GM21529 (cell line): Measurements from ENCODE around the gene CDK14.
"Not testable (repeated sequence)": the region's sequence is repeated elsewhere in the genome, so short reads cannot be mapped to it uniquely, and the experiment has no call there.

Source experiments
- ATAC-seq: cut with Tn5 transposase; IDR thresholded peaks from one replicate; pipeline ENCODE4 v1.9.1; 2021; ENCODE audit not compliant: unreplicated experiment

CDK14 gene

DNA sequence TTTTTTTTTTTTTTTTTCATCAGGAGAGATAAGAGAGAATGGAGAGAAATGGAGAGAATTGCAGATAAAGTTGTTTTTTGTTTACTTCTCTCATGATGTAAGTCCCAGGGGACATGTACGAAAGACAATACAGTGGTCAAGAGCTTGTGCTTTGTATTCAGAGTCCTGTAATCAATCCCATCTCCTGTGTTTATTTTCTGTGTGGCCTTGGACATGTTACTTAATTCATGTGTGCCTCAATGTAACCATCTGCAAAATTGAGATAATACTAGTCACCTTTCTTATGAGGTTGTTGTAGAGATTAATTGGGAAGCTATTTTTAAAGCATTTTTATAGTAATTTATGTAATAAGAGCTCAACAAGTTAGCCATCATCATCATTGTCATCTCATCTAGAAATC, 117.5 kb downstream of the CDK14 start:
- ATAC-seq = no peak

DNA sequence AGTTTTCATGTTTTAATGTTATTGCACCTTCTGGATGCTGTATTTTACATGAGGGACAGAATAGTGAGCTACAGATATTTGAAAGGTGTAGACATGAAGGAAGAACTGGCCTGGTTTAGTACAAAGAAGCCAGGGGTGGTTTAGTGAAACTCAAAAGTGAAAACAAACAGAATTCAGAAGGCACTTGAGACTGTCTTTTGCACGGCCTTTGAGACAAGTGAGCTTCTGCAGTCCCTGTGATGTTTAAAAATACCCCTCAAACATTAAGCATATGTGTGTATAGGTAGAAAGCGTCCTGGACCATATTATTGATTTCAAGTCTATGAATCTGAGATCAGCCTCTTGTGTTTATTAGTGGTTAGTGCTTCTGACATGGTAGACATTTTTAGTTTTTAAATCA, 118.9 kb downstream of the CDK14 start:
- ATAC-seq = peak; percentile 52

DNA sequence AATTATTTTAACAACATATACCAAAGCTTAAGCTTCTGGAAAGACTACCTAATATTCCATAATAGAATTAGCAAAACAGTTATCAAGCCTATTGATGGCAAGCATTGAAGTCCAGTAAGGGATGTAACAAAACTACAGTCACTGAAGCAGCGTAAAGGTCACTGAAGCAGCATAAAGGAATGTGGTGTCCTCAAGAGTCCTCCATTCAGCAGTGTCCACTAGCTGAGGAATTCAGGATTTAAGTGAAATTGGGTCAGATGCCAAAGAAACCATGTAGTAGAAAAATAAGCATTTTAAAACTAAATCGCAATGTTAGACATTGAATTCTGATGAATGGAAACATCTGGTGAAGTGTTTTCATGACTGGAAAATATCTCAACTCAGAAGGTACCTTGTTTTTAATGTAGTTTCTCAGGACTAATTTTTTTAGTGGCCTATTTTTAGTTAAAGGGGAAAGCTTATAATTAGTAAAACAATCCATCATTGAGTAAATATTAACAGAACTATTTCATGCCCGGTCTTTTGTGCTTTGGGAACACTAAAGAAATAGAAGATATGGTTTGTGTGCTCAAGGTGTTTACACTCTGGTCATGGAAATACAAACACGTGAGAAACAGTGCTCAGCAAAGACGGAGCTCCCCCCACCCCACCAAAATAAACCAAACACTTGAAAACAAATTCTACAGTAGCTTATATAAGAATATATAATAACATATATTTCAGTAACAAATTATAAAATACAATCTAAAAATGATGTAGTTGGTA, 121.4 kb downstream of the CDK14 start:
- no peak for ATAC-seq

DNA sequence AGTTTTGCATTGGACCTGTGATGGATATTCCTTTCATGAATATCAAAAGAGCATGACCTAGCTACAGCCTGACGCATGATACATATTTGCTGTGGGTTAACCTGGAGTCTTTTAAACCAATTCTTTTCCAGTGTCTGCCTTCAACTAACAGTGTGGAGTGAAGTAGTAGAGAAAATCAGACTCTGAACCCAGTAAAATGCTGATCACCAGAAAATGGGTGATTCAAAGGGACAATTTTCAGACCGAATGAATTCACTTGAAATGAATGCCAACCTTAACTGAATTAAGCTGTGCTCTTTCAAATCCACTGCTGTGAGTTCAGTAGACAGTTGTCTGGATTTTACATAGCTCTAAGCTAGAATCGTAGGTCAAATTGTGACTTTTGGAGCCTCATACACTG, 123.0 kb downstream of the CDK14 start:
- no peak for ATAC-seq

DNA sequence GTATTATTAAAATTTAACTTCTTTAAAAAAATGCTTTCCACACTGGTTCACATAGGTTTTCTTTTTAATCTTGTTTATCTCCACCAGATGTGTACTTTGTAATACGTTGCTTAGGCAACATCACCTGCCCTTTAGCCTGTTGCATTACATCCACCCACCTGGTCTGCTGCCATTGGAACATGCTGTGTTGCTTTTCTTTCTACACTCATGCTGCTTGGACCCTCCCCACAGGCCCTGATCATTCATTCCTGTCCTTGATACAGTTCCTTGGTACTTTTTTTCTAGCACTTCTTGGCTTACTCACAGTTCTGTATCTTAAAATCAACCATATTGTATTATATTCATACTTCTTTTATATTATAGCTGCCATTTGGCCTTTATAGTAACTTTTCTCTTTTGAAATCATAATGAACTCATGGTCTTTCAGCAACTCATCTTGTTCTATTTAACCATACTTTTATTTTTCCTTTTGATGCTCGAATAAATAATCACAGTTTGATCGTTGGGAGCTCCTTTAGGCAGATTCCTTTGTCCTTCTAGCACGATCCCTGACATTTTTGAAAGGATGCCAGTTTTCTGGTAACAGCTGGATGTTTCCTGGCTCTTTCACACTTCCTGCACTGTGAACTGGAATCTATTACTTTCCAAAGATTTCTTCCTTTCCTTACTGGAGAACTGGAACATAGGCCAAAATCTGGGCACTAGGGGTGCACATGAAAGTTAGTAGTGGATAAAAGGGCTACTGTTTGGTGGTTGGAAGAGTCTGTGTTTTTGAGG, 125.1 kb downstream of the CDK14 start:
- ATAC-seq = no peak

DNA sequence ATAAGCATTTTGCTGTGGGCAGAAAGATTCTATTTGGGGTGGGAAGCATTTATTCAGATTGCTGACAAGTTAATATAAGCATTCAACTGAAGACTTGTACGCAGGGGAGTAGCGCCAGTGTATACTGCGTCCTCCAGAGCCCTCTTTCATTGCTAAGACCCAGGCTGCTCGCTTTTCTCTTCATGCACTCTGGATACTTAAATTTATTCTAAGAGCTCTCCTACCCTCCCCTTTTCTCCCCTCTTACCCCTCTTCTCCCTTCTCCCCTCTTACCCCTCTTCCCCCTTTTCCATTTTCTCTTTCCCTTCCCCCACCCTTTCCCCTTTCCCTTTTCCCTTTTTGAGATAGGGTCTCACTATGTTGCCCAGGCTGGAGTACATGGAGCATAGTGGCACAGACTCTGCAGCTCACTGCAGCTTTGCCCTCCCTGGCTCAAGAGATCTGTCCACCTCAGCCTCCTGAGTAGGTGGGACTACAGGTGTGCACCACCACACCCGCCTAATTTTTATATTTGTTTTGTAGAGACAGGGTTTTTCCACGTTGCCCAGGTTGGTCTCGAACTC, 125.8 kb downstream of the CDK14 start:
- ATAC-seq = no peak

DNA sequence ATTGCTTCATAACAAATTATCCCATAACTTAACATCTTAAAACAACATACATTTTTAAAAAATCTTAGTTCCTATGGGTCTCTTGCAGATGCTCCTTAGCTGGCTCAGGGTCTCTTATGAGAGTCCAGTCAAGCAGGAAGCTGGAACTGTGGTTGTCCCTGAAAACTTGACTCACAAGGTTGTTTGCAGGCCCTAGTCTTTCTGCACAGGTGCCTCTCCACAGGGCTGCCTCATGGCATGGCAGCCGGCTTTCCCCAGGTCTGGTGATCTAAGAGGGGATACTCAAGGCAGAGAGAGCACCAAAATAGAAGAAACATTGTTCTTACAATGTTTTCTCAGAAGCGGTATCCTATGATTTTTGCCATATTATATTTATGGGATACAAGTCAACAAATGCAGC, 127.1 kb downstream of the CDK14 start:
- ATAC-seq = no peak

DNA sequence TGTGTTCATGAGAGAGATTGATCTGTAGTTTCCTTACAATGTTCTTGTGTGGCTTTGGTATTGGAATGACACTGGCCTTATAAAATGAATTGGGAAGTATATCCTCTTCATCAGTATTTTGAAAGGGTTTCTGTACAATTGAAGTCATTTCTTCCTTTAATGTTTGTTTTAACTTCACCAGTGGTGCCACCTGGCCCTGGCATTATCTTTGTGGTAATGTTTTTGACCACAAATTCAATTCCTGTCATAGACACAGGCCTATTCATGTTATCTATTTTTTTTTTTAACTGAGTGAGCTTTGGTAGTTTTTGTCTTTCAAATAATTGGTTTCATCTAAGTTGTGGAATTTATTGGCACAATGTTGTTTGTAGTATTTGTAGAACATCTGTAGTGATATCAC, 127.7 kb downstream of the CDK14 start:
- no peak for ATAC-seq

DNA sequence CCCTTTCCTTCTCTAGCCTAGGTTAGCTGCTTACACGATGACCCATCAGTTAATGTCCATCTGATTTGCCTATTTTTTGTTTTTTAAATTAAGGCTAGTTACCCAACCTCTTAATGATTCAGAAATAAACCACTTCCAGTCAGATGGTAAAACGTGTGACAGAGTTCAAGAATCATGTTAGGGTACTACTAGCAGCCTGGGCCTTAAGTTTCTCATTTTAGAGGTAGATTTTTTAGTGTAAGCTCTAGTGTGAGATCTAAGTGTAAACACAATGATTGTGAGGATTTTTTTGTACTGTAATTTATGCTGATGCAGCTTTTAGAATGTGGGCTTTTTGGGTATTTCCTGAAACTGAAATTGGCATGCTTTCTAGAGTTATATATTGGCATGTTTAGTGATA, 130.0 kb downstream of the CDK14 start:
- peak; percentile 34 for ATAC-seq

DNA sequence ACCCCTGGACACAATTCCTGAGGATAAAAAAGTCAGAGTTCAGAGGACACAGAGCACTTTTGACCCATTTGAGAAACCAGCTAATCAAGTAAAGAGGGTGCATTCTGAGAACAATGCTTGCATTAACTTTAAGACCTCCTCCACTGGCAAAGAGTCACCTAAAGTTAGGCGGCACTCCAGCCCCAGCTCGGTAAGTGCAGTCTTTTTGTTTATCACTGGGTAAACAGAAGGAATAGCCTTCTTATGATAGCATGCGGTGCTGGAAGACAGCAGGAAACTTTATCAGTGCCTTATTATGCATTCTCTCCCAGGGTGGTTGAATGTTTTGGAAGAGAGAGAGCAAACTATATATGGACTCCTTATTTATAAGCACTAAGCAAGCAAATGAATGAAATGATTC, 130.5 kb downstream of the CDK14 start:
- ATAC-seq = peak; percentile 15

DNA sequence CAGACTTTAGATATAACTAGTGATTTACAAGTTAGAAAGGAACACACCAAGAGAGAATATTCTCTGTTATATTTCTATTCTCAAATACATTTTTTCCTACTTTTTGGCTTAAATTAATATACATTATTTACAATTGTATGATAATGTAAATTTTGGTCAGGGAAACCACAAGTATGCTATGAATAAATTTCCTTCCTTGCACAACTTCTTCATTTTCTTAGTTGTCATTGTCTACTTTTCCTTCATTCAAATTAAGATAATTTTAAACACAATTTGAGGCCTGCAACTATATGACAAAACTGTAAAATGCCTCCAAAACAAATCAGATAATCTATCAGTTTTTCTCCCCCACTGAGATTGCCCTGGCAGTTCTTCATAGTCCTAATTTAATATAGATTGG, 131.3 kb downstream of the CDK14 start:
- no peak for ATAC-seq

DNA sequence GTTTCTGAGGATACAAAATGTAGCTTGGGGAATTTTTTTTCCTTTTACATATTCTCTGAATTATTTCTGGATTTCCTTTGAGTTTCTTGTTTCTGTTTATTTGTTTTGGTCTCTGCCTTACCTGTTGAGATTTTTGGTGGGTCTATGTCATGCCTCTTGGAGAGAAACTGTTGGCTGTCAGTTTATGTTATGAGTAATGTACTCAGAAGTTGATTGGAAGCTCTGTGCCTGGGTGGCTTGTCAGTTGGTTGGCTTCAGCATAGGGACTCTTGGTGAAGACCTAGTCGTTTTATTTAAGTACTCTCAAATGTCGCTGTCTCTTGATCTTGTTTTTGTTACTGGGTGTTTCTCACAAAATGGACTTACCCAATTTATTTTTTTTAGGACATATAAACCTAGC, 132.4 kb downstream of the CDK14 start:
- ATAC-seq = peak; percentile 83

DNA sequence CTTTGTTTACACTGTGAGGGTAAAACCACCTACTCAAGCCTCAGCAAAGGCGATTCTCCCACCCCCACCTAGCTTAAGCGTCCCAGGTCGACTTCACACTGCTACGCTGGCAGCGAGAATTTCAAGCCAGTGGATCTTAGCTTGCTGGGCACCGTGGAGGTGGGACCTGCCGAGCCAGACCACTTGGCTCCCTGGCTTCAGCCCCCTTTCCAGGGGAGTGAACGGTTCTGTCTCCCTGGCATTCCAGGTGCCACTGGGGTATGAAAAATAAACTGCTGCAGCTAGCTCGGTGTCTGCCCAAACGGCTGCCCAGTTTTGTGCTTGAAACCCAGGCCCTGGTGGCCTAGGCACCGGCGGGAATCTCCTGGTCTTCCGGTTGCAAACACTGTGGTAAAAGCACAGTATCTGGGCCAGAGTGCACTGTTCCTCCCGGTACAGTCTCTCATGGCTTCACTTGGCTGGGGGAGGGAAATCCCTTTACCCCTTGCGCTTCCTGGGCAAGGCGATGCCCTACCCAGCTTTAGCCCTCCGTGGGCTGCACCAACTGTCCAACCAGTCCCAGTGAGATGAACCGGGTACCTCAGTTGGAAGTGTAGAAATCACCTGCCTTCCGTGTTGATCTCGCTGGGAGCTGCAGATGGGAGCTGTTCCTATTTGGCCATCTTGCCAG, 139.6 kb downstream of the CDK14 start:
- not testable (repeated sequence) for ATAC-seq

DNA sequence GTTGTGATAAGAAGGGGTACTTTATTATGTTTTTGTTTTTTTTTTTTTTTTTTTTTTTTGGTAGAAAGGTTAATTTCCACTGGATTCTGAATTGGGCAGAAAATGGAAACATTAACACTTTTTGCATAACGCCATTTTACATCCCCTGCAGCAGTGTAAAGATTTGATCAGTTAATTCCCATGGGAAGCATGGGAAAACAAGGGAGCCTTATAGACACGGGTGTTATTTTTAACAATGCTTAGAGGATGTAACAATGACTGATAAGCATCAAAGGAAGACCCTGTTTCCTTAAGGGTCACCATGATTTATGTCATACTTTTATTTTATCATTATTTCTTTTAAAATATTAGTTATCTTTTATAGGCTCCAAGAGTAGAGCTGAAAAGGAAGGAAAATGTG, 140.2 kb downstream of the CDK14 start:
- ATAC-seq = no peak

DNA sequence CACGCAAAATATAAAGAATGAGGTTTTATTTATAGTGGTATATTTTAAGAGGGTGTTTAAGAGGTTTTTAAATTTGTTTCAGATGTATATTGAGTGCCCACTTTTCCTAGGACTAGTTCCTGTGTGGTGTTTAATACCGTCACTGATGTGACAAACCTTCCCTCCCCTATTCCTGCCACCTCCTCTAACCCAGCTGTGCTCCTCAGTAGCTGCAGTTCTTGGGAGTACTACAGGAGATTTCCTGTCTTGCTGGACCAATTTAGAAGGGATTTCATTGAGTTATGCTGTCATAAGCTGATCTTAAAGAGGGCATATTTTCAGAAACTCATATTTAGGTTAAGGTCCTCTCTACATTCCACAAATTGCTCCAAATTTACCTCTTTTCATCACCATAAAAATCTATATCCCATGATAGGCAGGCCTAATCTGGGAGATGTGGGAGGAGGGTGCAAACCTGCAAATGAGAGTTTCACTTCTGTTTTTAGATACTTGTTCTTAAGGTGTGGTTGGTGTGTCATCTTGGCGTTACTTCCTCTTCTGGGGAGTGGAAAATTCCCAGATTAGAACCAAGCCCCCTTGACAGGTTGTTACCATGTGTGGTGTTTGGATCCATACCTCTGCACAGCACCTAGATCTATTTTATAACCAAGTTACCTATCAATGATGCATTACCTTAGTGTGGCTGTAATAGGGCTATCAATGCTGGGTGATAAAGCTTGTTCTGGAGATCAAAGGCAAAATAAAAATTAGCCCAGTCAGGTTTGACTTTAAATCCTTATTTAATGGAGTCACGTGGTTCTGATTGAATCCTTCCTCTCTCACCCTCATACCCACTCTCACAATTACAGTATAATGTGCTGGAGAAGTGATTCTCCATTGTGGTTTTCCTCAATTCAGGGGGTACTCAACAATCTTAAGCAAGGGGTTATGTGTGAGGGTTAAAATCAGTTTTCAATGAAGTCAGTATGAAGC, 141.1 kb downstream of the CDK14 start:
- peak; percentile 96 for ATAC-seq

DNA sequence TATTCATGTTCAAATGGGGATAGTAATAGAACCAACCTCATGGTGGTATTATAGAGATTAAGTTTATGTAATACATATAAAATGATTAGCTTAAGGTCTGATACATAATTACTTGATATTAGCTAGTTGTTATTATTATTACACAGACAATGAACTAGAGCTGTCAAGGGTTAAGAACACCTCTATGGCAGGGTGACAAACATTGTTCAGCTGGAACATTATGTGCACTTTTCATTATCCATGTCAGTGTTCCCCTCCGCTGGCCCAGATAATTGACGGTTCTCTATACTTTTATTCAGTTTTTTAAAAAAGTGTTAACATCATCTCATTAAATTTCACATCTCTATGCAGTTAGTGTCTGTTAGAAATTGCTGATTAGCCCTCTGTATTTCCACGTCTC, 142.1 kb downstream of the CDK14 start:
- ATAC-seq = no peak

DNA sequence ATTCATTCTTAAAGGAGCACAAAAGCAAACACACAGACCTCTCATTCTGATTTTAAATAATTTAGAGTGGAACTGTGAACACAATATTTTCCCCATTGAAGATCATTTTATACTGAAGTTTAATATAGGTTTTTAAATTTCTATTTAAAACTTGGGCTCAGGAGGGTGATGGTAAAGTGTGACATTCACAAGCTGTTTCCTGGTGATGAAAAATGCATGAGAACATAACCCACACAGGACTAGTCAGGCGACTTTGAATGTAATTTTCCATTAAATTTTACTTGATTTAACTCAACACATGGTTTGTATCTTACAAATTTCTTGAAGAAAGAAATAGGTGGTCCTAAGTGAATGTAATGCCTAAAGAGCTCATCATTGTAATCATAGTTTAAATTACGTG, 143.6 kb downstream of the CDK14 start:
- no peak for ATAC-seq

DNA sequence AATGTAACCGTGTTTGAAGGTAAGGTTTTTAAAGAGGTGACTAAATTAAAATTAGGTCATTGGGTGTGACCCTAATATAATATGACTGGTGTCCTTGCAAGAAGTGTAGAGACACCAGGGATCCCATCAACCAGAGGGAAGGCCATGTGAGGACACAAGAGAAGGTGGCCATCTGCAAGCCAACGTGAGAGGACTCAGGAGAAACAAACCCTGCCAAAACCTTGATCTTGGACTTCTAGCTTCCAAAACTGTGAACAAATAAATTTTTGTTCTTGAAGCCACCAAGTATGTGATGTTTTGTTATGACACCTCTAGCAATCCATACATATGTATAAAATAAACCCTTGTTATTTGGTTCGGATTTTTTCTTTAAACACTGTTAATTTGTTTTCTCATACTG, 144.3 kb downstream of the CDK14 start:
- ATAC-seq = no peak

DNA sequence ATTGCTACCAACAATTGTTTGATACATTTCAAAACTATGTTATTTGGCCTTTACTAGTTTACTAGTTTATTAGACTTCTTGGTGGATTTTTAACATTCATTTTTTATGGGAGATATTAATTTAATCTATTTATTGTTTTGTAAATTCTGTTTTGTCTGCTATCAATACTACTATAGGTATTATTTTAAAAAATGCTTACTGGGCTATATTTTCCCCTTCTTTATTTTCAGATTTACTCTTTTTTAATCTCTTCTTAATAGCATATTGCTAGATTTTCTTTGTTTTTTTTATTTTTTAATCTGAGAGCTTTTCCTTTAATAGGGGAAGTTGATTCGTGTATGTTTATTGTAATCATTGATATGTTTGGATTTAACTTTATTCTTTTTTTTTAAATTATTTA, 147.5 kb downstream of the CDK14 start:
- ATAC-seq = no peak

DNA sequence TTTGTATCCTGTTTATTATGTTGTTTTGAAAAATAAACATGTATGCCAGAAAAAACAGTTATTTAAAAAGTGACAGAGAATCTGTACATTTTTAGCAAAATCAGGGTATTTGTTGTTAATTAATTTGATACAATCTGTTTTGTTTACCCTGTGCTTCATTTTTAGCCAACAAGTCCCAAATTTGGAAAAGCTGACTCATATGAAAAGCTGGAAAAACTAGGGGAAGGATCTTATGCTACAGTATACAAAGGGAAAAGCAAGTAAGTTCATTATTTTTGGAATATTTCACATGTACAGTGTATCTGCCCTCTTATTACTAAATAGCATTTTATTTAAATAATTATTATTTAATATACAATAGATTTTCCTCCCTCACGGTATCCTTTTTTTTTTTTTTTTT, 151.4 kb downstream of the CDK14 start:
- ATAC-seq = no peak

DNA sequence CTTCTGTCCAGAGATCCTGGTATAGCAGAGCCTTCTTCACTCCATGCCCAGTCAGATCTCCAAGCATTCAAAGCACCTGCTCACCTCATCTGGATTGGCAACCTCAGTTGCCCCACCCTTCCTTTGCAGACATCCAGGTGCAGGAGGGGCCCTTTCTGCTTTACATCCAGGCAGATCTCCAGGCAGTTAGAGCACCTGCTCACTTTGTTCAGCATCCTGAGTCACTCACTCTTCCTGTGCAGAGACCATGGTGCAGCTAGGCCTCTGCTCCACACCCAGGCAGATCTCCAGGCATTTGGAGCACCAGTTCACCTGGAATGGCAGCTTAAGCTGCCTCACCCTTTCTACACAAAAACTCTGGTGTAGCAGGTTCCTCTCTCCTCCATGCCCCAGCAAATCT, 153.1 kb downstream of the CDK14 start:
- no peak for ATAC-seq
